ENCODE measurements around the gene SBK3. TPM values are rescaled to one million over a fixed set of nuclear protein-coding genes. Genes with fewer than 3 reads are reported as not detected.
A peak's percentile ranks its signal among the peaks of the same experiment; 100 is the strongest.

SBK3 gene
- polyA plus RNA-seq, 1 of the 3 experiments (the other 2 are of a cell fraction): 0.03 TPM

DNA sequence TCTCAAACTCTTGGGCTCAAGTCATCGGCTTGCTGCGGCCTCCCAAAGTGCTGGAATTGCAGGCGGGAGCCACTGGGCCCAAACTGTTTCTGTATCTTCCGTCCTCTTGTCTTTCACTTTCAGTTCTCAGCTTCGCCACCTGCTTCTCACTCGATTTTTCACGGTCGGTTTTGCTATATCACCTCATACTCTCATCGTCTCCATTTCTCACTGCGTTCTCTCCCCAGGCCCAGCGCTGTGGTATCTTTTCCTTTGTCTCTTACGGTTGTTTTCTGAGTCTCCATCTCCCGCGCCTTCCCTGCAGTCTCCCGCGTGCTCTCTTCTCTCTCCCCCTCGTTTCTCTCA lies 42.2 kb downstream of the SBK3 start:
- no peak for DNase-seq
- H3K27ac ChIP-seq (ENCODE audit: low read depth in 2 of 2, low read length in 1 of 2): no peak overlapping the region
- ChIA-PET POLR2A (interaction anchor here (1.2 to 1.7 kb wide), 4 partner anchors 18 to 96 kb away, joined by 4 to 12 read pairs (median 9); partner anchors contain the start of genes NAT14, UBE2S and ZNF628), CTCF (interaction anchor here (0.7 to 3.8 kb wide), 20 partner anchors 11 to 361 kb away, joined by 3 to 162 read pairs (median 8); partner anchors contain the start of genes NAT14, SSC5D, ZNF628 and ZNF784)
- no peaks in the 10 kb centered on the region for H3K79me2 ChIP-seq (ENCODE audit: insufficient read depth)
- peaks cover 5% of the 10 kb centered on the region for H3F3A ChIP-seq (replicated peaks; ENCODE audit: insufficient read depth)
- H4K20me1 ChIP-seq (ENCODE audit: insufficient read depth): no peaks in the 10 kb centered on the region
- H3K27me3 ChIP-seq (ENCODE audit: insufficient read depth): no peaks in the 10 kb centered on the region
- WGBS (ENCODE audit: low lambda C conversion rate): 88% methylated on average over 17 of the region's 17 CpGs
- no peaks in the 10 kb centered on the region for H3K9me3 ChIP-seq
- no peak overlapping the region for H3K9ac ChIP-seq
- no peaks in the 10 kb centered on the region for H3K36me3 ChIP-seq (replicated peaks in 1 of 2; ENCODE audit: control insufficient read depth in 1 of 2, insufficient read depth in 2 of 2, low read length in 1 of 2)
- H2AFZ ChIP-seq (ENCODE audit: low read depth): peak overlapping the region; percentile 75; the same call in 1 of the 2 replicates
- H3K4me3 ChIP-seq (ENCODE audit: low read depth in 2 of 2, low read length in 1 of 2): no peak overlapping the region
- H3K9me2 ChIP-seq: no peaks in the 10 kb centered on the region
- H3K4me2 ChIP-seq: 0 out of 2 replicates have a peak overlapping the region, but pooled peaks have one; percentile 70
- H3K4me1 ChIP-seq (ENCODE audit: control insufficient read depth in 1 of 2, insufficient read depth in 2 of 2, low read depth in 1 of 2, low read length in 1 of 2): peaks cover 0 to 6% of the 10 kb centered on the region in 2 experiments; a peak in 1 of 4 replicates
- TF ChIP-seq, protein P1, sequence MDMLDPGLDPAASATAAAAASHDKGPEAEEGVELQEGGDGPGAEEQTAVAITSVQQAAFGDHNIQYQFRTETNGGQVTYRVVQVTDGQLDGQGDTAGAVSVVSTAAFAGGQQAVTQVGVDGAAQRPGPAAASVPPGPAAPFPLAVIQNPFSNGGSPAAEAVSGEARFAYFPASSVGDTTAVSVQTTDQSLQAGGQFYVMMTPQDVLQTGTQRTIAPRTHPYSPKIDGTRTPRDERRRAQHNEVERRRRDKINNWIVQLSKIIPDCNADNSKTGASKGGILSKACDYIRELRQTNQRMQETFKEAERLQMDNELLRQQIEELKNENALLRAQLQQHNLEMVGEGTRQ (IDR thresholded peaks at IDR 0.05; ENCODE audit: borderline replicate concordance, low read depth, low read length): no peak
- TF ChIP-seq, protein P2, sequence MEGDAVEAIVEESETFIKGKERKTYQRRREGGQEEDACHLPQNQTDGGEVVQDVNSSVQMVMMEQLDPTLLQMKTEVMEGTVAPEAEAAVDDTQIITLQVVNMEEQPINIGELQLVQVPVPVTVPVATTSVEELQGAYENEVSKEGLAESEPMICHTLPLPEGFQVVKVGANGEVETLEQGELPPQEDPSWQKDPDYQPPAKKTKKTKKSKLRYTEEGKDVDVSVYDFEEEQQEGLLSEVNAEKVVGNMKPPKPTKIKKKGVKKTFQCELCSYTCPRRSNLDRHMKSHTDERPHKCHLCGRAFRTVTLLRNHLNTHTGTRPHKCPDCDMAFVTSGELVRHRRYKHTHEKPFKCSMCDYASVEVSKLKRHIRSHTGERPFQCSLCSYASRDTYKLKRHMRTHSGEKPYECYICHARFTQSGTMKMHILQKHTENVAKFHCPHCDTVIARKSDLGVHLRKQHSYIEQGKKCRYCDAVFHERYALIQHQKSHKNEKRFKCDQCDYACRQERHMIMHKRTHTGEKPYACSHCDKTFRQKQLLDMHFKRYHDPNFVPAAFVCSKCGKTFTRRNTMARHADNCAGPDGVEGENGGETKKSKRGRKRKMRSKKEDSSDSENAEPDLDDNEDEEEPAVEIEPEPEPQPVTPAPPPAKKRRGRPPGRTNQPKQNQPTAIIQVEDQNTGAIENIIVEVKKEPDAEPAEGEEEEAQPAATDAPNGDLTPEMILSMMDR (IDR thresholded peaks at IDR 0.05): no peak
- TF ChIP-seq GABPA (IDR thresholded peaks at IDR 0.05; ENCODE audit: low read depth): no peak
- no peak for TF ChIP-seq JUND (IDR thresholded peaks at IDR 0.05)
- TF ChIP-seq YY1 (IDR thresholded peaks at IDR 0.05; ENCODE audit: low read depth): no peak
- TF ChIP-seq SMC3 (IDR thresholded peaks at IDR 0.05; ENCODE audit: low read depth, low read length): no peak
- TF ChIP-seq, protein P3, sequence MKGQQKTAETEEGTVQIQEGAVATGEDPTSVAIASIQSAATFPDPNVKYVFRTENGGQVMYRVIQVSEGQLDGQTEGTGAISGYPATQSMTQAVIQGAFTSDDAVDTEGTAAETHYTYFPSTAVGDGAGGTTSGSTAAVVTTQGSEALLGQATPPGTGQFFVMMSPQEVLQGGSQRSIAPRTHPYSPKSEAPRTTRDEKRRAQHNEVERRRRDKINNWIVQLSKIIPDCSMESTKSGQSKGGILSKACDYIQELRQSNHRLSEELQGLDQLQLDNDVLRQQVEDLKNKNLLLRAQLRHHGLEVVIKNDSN (IDR thresholded peaks at IDR 0.05; ENCODE audit: borderline replicate concordance, low read depth): no peak
- TF ChIP-seq RXRA (IDR thresholded peaks at IDR 0.05; ENCODE audit: borderline replicate concordance, low read depth): no peak
- no peak for TF ChIP-seq FOXM1 (IDR thresholded peaks at IDR 0.05; ENCODE audit: low read depth)
- no peak for TF ChIP-seq TAF1 (IDR thresholded peaks at IDR 0.05; ENCODE audit: borderline replicate concordance, low read depth, low read length)
- TF ChIP-seq TEAD4 (IDR thresholded peaks at IDR 0.05; ENCODE audit: borderline replicate concordance, insufficient read depth): no peak
- TF ChIP-seq, protein P4, sequence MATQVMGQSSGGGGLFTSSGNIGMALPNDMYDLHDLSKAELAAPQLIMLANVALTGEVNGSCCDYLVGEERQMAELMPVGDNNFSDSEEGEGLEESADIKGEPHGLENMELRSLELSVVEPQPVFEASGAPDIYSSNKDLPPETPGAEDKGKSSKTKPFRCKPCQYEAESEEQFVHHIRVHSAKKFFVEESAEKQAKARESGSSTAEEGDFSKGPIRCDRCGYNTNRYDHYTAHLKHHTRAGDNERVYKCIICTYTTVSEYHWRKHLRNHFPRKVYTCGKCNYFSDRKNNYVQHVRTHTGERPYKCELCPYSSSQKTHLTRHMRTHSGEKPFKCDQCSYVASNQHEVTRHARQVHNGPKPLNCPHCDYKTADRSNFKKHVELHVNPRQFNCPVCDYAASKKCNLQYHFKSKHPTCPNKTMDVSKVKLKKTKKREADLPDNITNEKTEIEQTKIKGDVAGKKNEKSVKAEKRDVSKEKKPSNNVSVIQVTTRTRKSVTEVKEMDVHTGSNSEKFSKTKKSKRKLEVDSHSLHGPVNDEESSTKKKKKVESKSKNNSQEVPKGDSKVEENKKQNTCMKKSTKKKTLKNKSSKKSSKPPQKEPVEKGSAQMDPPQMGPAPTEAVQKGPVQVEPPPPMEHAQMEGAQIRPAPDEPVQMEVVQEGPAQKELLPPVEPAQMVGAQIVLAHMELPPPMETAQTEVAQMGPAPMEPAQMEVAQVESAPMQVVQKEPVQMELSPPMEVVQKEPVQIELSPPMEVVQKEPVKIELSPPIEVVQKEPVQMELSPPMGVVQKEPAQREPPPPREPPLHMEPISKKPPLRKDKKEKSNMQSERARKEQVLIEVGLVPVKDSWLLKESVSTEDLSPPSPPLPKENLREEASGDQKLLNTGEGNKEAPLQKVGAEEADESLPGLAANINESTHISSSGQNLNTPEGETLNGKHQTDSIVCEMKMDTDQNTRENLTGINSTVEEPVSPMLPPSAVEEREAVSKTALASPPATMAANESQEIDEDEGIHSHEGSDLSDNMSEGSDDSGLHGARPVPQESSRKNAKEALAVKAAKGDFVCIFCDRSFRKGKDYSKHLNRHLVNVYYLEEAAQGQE (IDR thresholded peaks at IDR 0.05; ENCODE audit: low read depth, low read length): no peak
- no peak for TF ChIP-seq RCOR1 (IDR thresholded peaks at IDR 0.05; ENCODE audit: low read length)
- no peak for TF ChIP-seq MEF2A (IDR thresholded peaks at IDR 0.05; ENCODE audit: borderline replicate concordance, low read depth)
- TF ChIP-seq POLR2AphosphoS5 (IDR thresholded peaks at IDR 0.05; ENCODE audit: low read depth, low read length): no peak
- TF ChIP-seq NFIC (IDR thresholded peaks at IDR 0.05; ENCODE audit: borderline replicate concordance): no peak
- TF ChIP-seq EP300 (IDR thresholded peaks at IDR 0.05; ENCODE audit: borderline replicate concordance in 1 of 2, low read depth in 1 of 2, low read length in 1 of 2): no peak
- TF ChIP-seq ELF1 (IDR thresholded peaks at IDR 0.05): no peak
- no peak for TF ChIP-seq MXI1 (IDR thresholded peaks at IDR 0.05; ENCODE audit: low read depth, low read length)
- TF ChIP-seq RFX5 (IDR thresholded peaks at IDR 0.05; ENCODE audit: low read length): no peak
